Nephron (organoid): ENCODE data around the gene PKNOX2.

Source experiments
- H3K27ac Mint-ChIP-seq, 3 experiments: 2 replicates each; pipeline ENCODE4 v1.8.0; 2020; ENCODE audit warnings: mixed read lengths in 3 of 3, mild to moderate bottlenecking in 2 of 3, moderate library complexity in 1 of 3
- H3K27me3 Mint-ChIP-seq: 2 replicates; pipeline ENCODE4 v1.8.0; 2021; ENCODE audit warnings: low read depth, mild to moderate bottlenecking, moderate library complexity, mixed read lengths
- H3K36me3 Mint-ChIP-seq: 2 replicates; pipeline ENCODE4 v1.8.0; 2020; ENCODE audit warnings: low read depth, mixed read lengths
- H3K4me1 Mint-ChIP-seq: 2 replicates; pipeline ENCODE4 v1.8.0; 2020; ENCODE audit warnings: mixed read lengths
- H3K4me3 Mint-ChIP-seq, 3 experiments: 2 replicates each; pipeline ENCODE4 v1.8.0; 2020; ENCODE audit warnings: mild to moderate bottlenecking in 3 of 3, mixed read lengths in 3 of 3, moderate library complexity in 2 of 3
- H3K9me3 Mint-ChIP-seq: 2 replicates; pipeline ENCODE4 v1.8.0; 2020; ENCODE audit warnings: mixed read lengths
- TF ChIP-seq, protein P1 (sequence below), 3 experiments: fragments of 200-600 bp; sonication (generic); IDR thresholded peaks; one replicate each; pipeline ENCODE4 v1.5.0; 2021; ENCODE audit warnings: antibody characterized with exemption in 3 of 3; ENCODE audit not compliant: unreplicated experiment in 3 of 3

PKNOX2 gene

DNA sequence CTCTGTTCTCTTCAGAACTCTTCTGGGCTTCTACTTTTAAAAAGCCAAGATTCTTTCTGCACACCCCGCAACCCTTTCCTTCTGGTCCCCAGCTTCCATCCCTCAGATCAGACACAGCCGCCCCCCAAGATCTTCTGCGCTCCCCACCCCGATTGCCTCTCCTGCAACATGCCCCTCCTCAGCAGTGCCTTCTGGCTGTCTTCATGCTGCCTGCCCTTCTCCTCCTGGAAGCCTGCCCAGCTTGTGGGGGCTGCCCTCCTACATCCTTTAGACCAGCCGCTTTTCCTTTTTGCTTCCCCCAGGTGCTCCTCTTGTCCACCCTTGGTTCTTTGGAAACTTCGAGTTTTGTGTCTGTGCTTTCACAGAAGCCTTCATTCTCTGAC is 187.3 kb downstream of the PKNOX2 start:
- Mint-ChIP-seq H3K9me3 (no peaks in the 10 kb centered on the region), H3K4me3 (no peak overlapping the region), H3K36me3 (peaks cover 31% of the 10 kb centered on the region), H3K27ac (peak overlapping the region in 2 of 3 experiments; percentile 28 to 77), H3K27me3 (peaks cover 8% of the 10 kb centered on the region), H3K4me1 (peaks cover 53% of the 10 kb centered on the region)
- TF ChIP-seq, protein P1, sequence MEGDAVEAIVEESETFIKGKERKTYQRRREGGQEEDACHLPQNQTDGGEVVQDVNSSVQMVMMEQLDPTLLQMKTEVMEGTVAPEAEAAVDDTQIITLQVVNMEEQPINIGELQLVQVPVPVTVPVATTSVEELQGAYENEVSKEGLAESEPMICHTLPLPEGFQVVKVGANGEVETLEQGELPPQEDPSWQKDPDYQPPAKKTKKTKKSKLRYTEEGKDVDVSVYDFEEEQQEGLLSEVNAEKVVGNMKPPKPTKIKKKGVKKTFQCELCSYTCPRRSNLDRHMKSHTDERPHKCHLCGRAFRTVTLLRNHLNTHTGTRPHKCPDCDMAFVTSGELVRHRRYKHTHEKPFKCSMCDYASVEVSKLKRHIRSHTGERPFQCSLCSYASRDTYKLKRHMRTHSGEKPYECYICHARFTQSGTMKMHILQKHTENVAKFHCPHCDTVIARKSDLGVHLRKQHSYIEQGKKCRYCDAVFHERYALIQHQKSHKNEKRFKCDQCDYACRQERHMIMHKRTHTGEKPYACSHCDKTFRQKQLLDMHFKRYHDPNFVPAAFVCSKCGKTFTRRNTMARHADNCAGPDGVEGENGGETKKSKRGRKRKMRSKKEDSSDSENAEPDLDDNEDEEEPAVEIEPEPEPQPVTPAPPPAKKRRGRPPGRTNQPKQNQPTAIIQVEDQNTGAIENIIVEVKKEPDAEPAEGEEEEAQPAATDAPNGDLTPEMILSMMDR (IDR thresholded peaks at IDR 0.05; ENCODE audit: unreplicated experiment in 3 of 3): no peak

DNA sequence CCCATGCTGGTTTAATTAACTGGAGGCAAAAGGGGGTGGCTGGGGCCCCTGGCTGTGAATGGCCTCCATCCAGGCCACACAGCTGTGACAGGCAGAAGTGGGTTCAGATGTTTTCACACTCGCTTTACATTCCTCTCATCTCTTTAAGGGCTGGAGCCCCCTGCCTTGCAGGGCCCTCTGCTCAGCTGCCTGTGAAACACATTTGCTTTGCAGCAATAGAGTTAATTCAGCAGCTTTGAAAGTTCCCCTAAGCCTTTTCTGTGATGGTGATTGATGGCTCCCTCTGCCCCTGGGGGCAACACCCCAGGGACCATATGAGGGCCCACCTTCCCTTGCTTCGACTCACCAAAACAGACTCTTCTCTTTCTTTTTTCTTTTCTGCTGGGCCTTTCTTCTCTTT is 192.2 kb downstream of the PKNOX2 start:
- Mint-ChIP-seq H3K9me3 (no peaks in the 10 kb centered on the region), H3K4me3 (no peak overlapping the region), H3K36me3 (peaks cover 46% of the 10 kb centered on the region), H3K27ac (peak overlapping the region; percentile 2 to 50 (median 31)), H3K4me1 (peaks cover 53% of the 10 kb centered on the region), H3K27me3 (peaks cover 4% of the 10 kb centered on the region)
- TF ChIP-seq, protein P1 (IDR thresholded peaks at IDR 0.05; ENCODE audit: unreplicated experiment in 3 of 3): no peak

GRCh38 chr11:125357551-125357950 is 193.0 kb downstream of the PKNOX2 start:
- H3K27me3 Mint-ChIP-seq: peaks cover 4% of the 10 kb centered on the region
- H3K4me3 Mint-ChIP-seq: no peak overlapping the region
- TF ChIP-seq, protein P1 (IDR thresholded peaks at IDR 0.05; ENCODE audit: unreplicated experiment in 3 of 3): no peak
- peak overlapping the region in 2 of 3 experiments; percentile 2 to 50 for H3K27ac Mint-ChIP-seq
- H3K36me3 Mint-ChIP-seq: peaks cover 43% of the 10 kb centered on the region
- H3K4me1 Mint-ChIP-seq: peaks cover 48% of the 10 kb centered on the region
- H3K9me3 Mint-ChIP-seq: no peaks in the 10 kb centered on the region

DNA sequence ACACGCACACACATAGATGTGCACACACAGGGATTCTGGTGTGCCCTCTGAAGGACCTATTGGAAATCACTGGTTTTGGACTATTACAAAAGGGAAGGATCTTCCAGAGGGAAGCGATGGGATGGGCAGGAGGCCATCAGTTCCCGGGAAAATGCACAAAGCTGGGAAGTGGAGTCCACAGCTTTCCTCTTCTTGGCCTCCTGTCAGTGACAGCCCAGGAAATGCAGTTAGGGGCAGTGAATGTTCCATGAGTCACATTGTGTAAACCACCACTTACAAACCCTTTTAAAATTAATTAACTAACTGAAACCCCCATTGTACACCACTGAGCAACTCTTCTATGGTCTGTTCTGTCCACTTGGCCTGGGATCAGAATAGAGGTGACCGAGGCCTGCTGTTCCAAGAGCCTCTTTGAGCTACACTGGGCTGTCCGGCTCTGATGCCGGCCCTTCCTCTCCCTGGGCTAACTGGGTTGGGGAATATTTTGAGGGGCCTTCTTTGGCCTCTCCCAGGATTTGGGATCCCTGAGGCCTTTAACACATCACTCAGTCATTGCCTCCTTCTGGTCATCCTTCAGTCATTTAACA is 193.8 kb downstream of the PKNOX2 start:
- Mint-ChIP-seq H3K36me3 (peaks cover 41% of the 10 kb centered on the region), H3K4me1 (peaks cover 48% of the 10 kb centered on the region), H3K4me3 (no peak overlapping the region), H3K27ac (peak overlapping the region; percentile 15 to 82 (median 39)), H3K9me3 (no peaks in the 10 kb centered on the region), H3K27me3 (peaks cover 4% of the 10 kb centered on the region)
- TF ChIP-seq, protein P1 (IDR thresholded peaks at IDR 0.05; ENCODE audit: unreplicated experiment in 3 of 3): no peak

GRCh38 chr11:125359130-125359529 is 194.6 kb downstream of the PKNOX2 start:
- Mint-ChIP-seq H3K27me3 (peaks cover under 1% of the 10 kb centered on the region), H3K27ac (peak overlapping the region in 1 of 3 experiments; percentile 82), H3K9me3 (no peaks in the 10 kb centered on the region), H3K36me3 (peaks cover 43% of the 10 kb centered on the region), H3K4me3 (no peak overlapping the region), H3K4me1 (peaks cover 51% of the 10 kb centered on the region)
- TF ChIP-seq, protein P1 (IDR thresholded peaks at IDR 0.05; ENCODE audit: unreplicated experiment in 3 of 3): no peak

GRCh38 chr11:125360066-125360465 is 195.5 kb downstream of the PKNOX2 start:
- peaks cover 47% of the 10 kb centered on the region for H3K36me3 Mint-ChIP-seq
- peak overlapping the region in 2 of 3 experiments; percentile 16 to 68 for H3K27ac Mint-ChIP-seq
- no peak overlapping the region for H3K4me3 Mint-ChIP-seq
- H3K9me3 Mint-ChIP-seq: no peaks in the 10 kb centered on the region
- TF ChIP-seq, protein P1 (IDR thresholded peaks at IDR 0.05; ENCODE audit: unreplicated experiment in 3 of 3): no peak
- no peaks in the 10 kb centered on the region for H3K27me3 Mint-ChIP-seq
- peaks cover 61% of the 10 kb centered on the region for H3K4me1 Mint-ChIP-seq
